ENCODE results near the gene IFNGR1.

Gene IFNGR1

GRCh38 chr6:137175868-137176245 lies 43.3 kb downstream of the IFNGR1 start:
- DNase-seq (ENCODE audit: low read depth), result no peak

- no peak for DNase-seq (ENCODE audit: low read depth)
Measured at GRCh38 chr6:137175157-137175867, 43.9 kb downstream of the IFNGR1 start.

GRCh38 chr6:137173501-137173900 lies 45.7 kb downstream of the IFNGR1 start, which contains the start of gene IL22RA2:
TSS of gene IL22RA2 (minus strand) at chr6:137173644. CDS start at chr6:137161749, 11,895 bp downstream.
- no peak for DNase-seq (ENCODE audit: low read depth)

- no peak for DNase-seq (ENCODE audit: low read depth)
Measured at GRCh38 chr6:137172734-137173431, 46.3 kb downstream of the IFNGR1 start.

GRCh38 chr6:137171824-137172733 lies 47.1 kb downstream of the IFNGR1 start:
- no peak for DNase-seq (ENCODE audit: low read depth)

GRCh38 chr6:137171053-137171374 lies 48.2 kb downstream of the IFNGR1 start:
- DNase-seq (ENCODE audit: low read depth), result no peak

GRCh38 chr6:137170266-137171052 lies 48.7 kb downstream of the IFNGR1 start:
- no peak for DNase-seq (ENCODE audit: low read depth)

GRCh38 chr6:137167702-137168377 lies 51.3 kb downstream of the IFNGR1 start:
- no peak for DNase-seq (ENCODE audit: low read depth)

- no peak for DNase-seq (ENCODE audit: low read depth)
Measured at GRCh38 chr6:137166247-137167098, 52.7 kb downstream of the IFNGR1 start.

GRCh38 chr6:137165375-137166246 lies 53.6 kb downstream of the IFNGR1 start:
- DNase-seq (ENCODE audit: low read depth), result no peak

GRCh38 chr6:137163732-137164318 lies 55.4 kb downstream of the IFNGR1 start:
- DNase-seq (ENCODE audit: low read depth), result no peak

GRCh38 chr6:137162692-137163306 lies 56.4 kb downstream of the IFNGR1 start:
- DNase-seq (ENCODE audit: low read depth), result no peak

GRCh38 chr6:137161949-137162348 lies 57.2 kb downstream of the IFNGR1 start:
- DNase-seq (ENCODE audit: low read depth), result no peak

- DNase-seq (ENCODE audit: low read depth), result no peak
Measured at GRCh38 chr6:137160763-137161162, 58.4 kb downstream of the IFNGR1 start.

GRCh38 chr6:137159912-137160311 lies 59.3 kb downstream of the IFNGR1 start:
- no peak for DNase-seq (ENCODE audit: low read depth)

GRCh38 chr6:137157601-137158000 lies 61.6 kb downstream of the IFNGR1 start:
- no peak for DNase-seq (ENCODE audit: low read depth)

GRCh38 chr6:137156650-137157049 lies 62.5 kb downstream of the IFNGR1 start:
- no peak for DNase-seq (ENCODE audit: low read depth)

GRCh38 chr6:137155830-137156229 lies 63.4 kb downstream of the IFNGR1 start:
- no peak for DNase-seq (ENCODE audit: low read depth)
